HUES6 (cell line): ENCODE measurements around the gene GPR148.

Source experiments
- H3K27ac ChIP-seq: 2 replicates; pipeline ENCODE4 v1.7.0; 2013; ENCODE audit warnings: low read depth, mild to moderate bottlenecking, low read length, inconsistent platforms
- H3K27me3 ChIP-seq: 2 replicates; pipeline ENCODE4 v1.6.1; 2013; ENCODE audit warnings: low read length; ENCODE audit not compliant: control insufficient read depth, insufficient read depth
- H3K36me3 ChIP-seq: 2 replicates; pipeline ENCODE4 v1.6.1; 2013; ENCODE audit warnings: low read length; ENCODE audit not compliant: control insufficient read depth, insufficient read depth
- H3K4me1 ChIP-seq: 2 replicates; pipeline ENCODE4 v1.6.1; 2013; ENCODE audit warnings: low read length; ENCODE audit not compliant: control insufficient read depth, insufficient read depth
- H3K4me3 ChIP-seq: 2 replicates; pipeline ENCODE4 v1.5.1; 2013; ENCODE audit warnings: low read depth, low read length
- H3K9ac ChIP-seq: one replicate; pipeline ENCODE4 v1.6.1; 2013; ENCODE audit warnings: mild to moderate bottlenecking, low read length
- H3K9me3 ChIP-seq: 2 replicates; pipeline ENCODE4 v1.6.1; 2013; ENCODE audit warnings: low read depth, low read length; ENCODE audit not compliant: control insufficient read depth, insufficient read depth

The GPR148 gene

GRCh38 chr2:130764035-130764820 lies 35.4 kb downstream of the GPR148 start:
- H3K4me1 ChIP-seq = no peaks in the 10 kb centered on the region
- peaks cover 11% of the 10 kb centered on the region; the same call in 1 of the 2 replicates for H3K27me3 ChIP-seq
- H3K27ac ChIP-seq = no peak overlapping the region
- H3K4me3 ChIP-seq = no peak overlapping the region
- H3K9ac ChIP-seq = no peak overlapping the region
- H3K9me3 ChIP-seq = no peaks in the 10 kb centered on the region
- H3K36me3 ChIP-seq = no peaks in the 10 kb centered on the region

GRCh38 chr2:130764821-130765115 lies 35.9 kb downstream of the GPR148 start:
- Histone ChIP-seq H3K27ac (no peak overlapping the region), H3K9ac (no peak overlapping the region), H3K9me3 (no peaks in the 10 kb centered on the region)

GRCh38 chr2:130765464-130765863 lies 36.6 kb downstream of the GPR148 start:
- H3K9me3 ChIP-seq = no peaks in the 10 kb centered on the region
- no peaks in the 10 kb centered on the region for H3K4me1 ChIP-seq
- H3K27me3 ChIP-seq = peaks cover 3% of the 10 kb centered on the region; the same call in 1 of the 2 replicates
- no peak overlapping the region for H3K4me3 ChIP-seq
- no peaks in the 10 kb centered on the region for H3K36me3 ChIP-seq
- H3K9ac ChIP-seq = no peak overlapping the region
- no peak overlapping the region for H3K27ac ChIP-seq

More at GRCh38 chr2:130764821-130765115, 35.9 kb downstream of the GPR148 start:
- H3K4me1 ChIP-seq = no peaks in the 10 kb centered on the region
- no peak overlapping the region for H3K4me3 ChIP-seq
- H3K27me3 ChIP-seq = peaks cover 8% of the 10 kb centered on the region; the same call in 1 of the 2 replicates
- H3K36me3 ChIP-seq = no peaks in the 10 kb centered on the region

GRCh38 chr2:130766037-130766436 lies 37.2 kb downstream of the GPR148 start:
- H3K9ac ChIP-seq = no peak overlapping the region
- no peak overlapping the region for H3K27ac ChIP-seq
- no peak overlapping the region for H3K4me3 ChIP-seq
- no peaks in the 10 kb centered on the region for H3K9me3 ChIP-seq
- H3K36me3 ChIP-seq = no peaks in the 10 kb centered on the region
- peaks cover 3% of the 10 kb centered on the region; the same call in 1 of the 2 replicates for H3K27me3 ChIP-seq
- H3K4me1 ChIP-seq = no peaks in the 10 kb centered on the region

DNA sequence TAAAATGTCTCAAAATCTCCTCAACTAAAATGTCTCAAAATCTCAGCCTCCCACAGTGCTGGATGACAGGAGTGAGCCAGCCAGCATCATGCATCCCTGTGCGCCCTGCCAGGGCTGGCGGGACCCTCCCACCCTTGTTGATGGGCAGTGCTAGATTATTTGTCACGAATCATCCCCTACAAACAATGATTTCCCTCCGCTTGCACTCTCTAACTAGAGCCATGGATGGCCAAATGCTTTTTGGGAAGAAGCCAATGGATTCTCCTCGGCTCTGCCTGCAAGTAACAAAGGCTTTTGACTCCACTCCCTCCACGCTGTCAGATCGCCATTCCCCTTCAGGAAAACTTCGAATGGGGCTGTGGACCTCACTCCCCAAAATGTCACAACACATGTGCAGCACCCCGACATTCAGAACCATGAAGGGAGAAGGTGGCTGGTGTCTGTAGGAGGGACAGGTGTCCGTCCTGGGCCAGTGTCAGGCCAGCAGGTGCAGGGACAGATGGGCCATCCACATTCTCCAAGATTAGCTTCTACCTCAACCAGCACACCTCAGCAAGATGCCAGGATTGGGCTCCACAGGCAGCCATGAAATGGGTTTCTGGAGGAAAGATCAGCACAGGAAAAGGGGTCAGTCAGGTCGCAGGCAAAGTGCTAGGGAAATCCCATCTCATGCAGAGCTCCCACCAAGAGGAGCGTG lies 38.0 kb downstream of the GPR148 start:
- Histone ChIP-seq H3K27ac (no peak overlapping the region), H3K9me3 (no peaks in the 10 kb centered on the region), H3K36me3 (no peaks in the 10 kb centered on the region), H3K9ac (no peak overlapping the region), H3K4me3 (no peak overlapping the region), H3K4me1 (no peaks in the 10 kb centered on the region; the same call in 1 of the 2 replicates), H3K27me3 (no peaks in the 10 kb centered on the region)

DNA sequence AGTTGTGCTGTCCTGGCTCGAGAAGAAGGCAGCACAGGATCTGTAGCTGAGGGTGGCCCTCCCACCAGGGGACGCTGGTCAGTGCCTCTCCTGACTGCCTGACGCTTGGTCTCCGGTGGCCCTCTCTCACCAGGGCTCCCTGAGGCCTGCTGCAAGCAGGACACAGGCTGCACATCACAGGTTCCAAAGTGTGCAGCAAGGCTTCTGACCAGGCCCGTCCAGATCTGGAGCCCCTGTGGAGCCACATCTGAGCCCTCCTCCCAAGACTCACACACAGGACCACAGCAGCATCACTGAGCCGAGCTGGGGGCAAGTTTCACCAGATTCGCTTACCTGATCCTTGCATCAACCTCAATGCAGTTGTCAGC lies 38.5 kb downstream of the GPR148 start:
- H3K4me3 ChIP-seq = no peak overlapping the region
- H3K27ac ChIP-seq = no peak overlapping the region
- no peaks in the 10 kb centered on the region for H3K27me3 ChIP-seq
- H3K9ac ChIP-seq = no peak overlapping the region
- no peaks in the 10 kb centered on the region for H3K36me3 ChIP-seq
- no peaks in the 10 kb centered on the region for H3K9me3 ChIP-seq
- H3K4me1 ChIP-seq = no peaks in the 10 kb centered on the region; the same call in 1 of the 2 replicates

GRCh38 chr2:130768191-130768855 lies 39.5 kb downstream of the GPR148 start:
- Histone ChIP-seq H3K4me3 (no peak overlapping the region), H3K27ac (no peak overlapping the region), H3K9ac (no peak overlapping the region), H3K27me3 (no peaks in the 10 kb centered on the region), H3K4me1 (no peaks in the 10 kb centered on the region; the same call in 1 of the 2 replicates), H3K9me3 (no peaks in the 10 kb centered on the region), H3K36me3 (no peaks in the 10 kb centered on the region)

DNA sequence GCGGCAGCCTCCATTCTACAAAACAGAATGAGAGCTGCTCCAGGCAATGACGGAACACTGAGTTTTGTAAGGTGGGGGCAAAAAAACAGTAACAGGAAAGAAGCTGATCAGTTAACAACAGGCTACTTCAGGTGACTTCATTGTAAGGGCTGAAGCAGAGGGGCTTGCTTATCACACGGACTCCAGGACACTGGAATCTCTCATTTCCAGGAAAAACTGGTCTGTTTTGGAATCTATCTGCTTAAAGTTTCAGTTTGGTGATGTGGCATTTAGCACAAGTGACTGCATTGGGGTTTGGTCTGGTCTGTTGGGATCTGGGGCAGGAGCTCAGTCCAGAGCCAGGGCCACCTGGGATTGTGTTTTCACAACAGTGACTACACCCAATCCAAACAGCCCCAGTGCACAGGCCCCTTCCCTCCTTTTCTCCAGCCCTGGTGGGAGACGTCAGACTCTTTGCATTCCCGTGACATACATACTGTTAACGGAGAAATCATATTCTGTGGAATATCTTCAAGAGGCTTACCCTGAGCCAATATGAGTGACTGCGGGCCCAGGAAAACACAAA lies 40.6 kb downstream of the GPR148 start:
- Histone ChIP-seq H3K4me3 (no peak overlapping the region), H3K27me3 (no peaks in the 10 kb centered on the region), H3K9ac (no peak overlapping the region), H3K36me3 (no peaks in the 10 kb centered on the region), H3K9me3 (no peaks in the 10 kb centered on the region), H3K4me1 (no peaks in the 10 kb centered on the region; the same call in 1 of the 2 replicates), H3K27ac (no peak overlapping the region)

DNA sequence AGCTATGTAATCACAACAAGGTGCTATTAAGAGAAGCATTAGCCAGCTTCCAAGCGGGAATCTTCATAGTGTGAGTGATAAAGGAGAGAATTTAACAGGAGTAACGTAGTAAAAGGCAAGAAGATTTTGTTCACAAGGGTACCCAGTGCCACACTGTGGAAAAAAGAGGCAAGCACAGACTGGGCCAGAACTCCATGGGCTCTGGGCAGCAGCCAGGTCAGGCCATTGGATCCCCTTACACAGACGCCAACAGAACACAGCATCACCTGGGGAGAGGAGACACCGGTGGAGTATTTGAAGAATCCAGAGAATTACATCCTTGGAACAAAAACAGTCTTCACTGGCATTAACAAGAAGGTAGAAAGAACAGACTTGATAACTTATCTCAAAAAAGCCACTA lies 47.7 kb downstream of the GPR148 start:
- Histone ChIP-seq H3K9ac (no peak overlapping the region), H3K27ac (no peak overlapping the region), H3K27me3 (no peaks in the 10 kb centered on the region), H3K4me3 (no peak overlapping the region), H3K9me3 (no peaks in the 10 kb centered on the region), H3K36me3 (no peaks in the 10 kb centered on the region), H3K4me1 (no peaks in the 10 kb centered on the region)

- no peak overlapping the region for H3K27ac ChIP-seq
- no peak overlapping the region for H3K4me3 ChIP-seq
- no peak overlapping the region for H3K9ac ChIP-seq
- no peaks in the 10 kb centered on the region for H3K9me3 ChIP-seq
- H3K4me1 ChIP-seq = no peaks in the 10 kb centered on the region
- H3K27me3 ChIP-seq = no peaks in the 10 kb centered on the region
- H3K36me3 ChIP-seq = no peaks in the 10 kb centered on the region
Measured at GRCh38 chr2:130778781-130779180, 49.9 kb downstream of the GPR148 start.
